Mucosa of stomach (tissue), 1 donor: Measurements from ENCODE around the gene RIN2.

Source experiments
- H3K27me3 ChIP-seq: one replicate; pipeline ENCODE4 v1.7.0; 2013; ENCODE audit warnings: mild to moderate bottlenecking, low read length; ENCODE audit not compliant: control insufficient read depth, insufficient read depth
- H3K36me3 ChIP-seq: one replicate; pipeline ENCODE4 v1.7.0; 2013; ENCODE audit warnings: low read length; ENCODE audit not compliant: control insufficient read depth, insufficient read depth
- H3K4me1 ChIP-seq: one replicate; pipeline ENCODE4 v1.7.0; 2013; ENCODE audit warnings: mild to moderate bottlenecking, low read length; ENCODE audit not compliant: control insufficient read depth, insufficient read depth
- H3K4me3 ChIP-seq: one replicate; pipeline ENCODE4 v1.7.0; 2013; ENCODE audit warnings: low read length
- H3K9ac ChIP-seq: one replicate; pipeline ENCODE4 v1.7.0; 2013; ENCODE audit warnings: mild to moderate bottlenecking, low read length, moderate library complexity
- H3K9me3 ChIP-seq: one replicate; pipeline ENCODE4 v1.7.0; 2013; ENCODE audit warnings: mild to moderate bottlenecking, low read length, moderate library complexity; ENCODE audit not compliant: control insufficient read depth
- donor health status: Pancreatic carcinoma.

RIN2 gene

DNA sequence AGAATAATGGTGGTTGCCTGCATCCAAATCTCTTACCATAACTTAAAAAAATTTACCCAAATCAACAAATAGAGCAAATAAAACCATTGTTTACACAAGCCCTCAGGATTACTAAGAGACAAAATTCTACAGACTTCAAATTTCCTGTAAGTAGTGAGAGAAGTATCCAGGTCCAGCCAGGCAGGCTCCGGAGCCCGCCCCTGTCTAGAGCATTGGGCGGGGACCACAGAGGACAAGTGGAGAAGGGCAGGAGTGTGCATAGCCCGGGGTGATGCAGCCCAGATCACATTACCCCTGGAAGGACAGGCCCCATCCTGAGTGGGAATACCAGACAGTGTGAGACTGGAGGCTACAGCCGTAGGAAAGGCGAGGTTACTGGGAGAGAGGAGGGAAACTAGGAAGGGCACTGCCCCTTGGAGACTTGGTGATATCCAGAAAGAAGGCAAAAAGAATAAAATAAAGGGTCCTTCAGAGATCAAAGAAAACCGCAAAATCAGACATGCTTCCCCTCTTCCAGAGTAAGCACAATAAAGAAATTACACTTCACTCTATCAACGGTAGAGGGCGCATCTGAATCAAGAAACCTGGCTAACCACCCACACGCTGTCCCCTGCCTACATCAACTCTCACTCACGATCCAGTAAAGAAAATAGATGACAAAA is 26.6 kb downstream of the RIN2 start:
- Histone ChIP-seq H3K27me3 (no peaks in the 10 kb centered on the region), H3K36me3 (no peaks in the 10 kb centered on the region), H3K4me3 (no peak overlapping the region), H3K9ac (no peak overlapping the region), H3K9me3 (no peaks in the 10 kb centered on the region), H3K4me1 (peaks cover 17% of the 10 kb centered on the region)

- no peak overlapping the region for H3K4me3 ChIP-seq
- H3K9me3 ChIP-seq: no peaks in the 10 kb centered on the region
- no peaks in the 10 kb centered on the region for H3K36me3 ChIP-seq
- peaks cover 17% of the 10 kb centered on the region for H3K4me1 ChIP-seq
- no peak overlapping the region for H3K9ac ChIP-seq
- no peaks in the 10 kb centered on the region for H3K27me3 ChIP-seq
Measured at GRCh38 chr20:19785173-19785982, 27.3 kb downstream of the RIN2 start.

GRCh38 chr20:19785983-19786285 is 27.9 kb downstream of the RIN2 start:
- H3K36me3 ChIP-seq: no peaks in the 10 kb centered on the region
- no peaks in the 10 kb centered on the region for H3K9me3 ChIP-seq
- H3K4me1 ChIP-seq: peaks cover 17% of the 10 kb centered on the region
- H3K27me3 ChIP-seq: no peaks in the 10 kb centered on the region
- H3K4me3 ChIP-seq: no peak overlapping the region
- H3K9ac ChIP-seq: no peak overlapping the region

DNA sequence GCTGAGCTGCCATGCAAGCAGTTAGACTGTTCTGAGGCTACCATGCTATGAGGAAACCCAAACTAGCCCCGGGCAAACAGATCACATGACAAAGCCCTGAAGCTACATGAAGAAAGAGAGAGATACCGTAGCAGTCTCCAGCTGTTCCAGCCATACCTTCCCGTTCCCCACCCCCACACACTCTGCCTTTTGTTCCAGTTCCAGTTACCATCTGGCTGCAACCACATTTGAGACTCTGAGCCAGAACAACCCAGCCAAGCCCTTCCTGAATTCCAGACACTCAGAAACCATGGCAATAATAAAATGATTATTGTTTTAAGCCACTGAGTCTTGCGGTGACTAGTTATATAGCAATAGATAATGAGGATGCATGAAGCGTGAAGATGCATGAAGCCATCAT is 28.3 kb downstream of the RIN2 start:
- Histone ChIP-seq H3K36me3 (no peaks in the 10 kb centered on the region), H3K9me3 (no peaks in the 10 kb centered on the region), H3K27me3 (no peaks in the 10 kb centered on the region), H3K4me1 (peaks cover 17% of the 10 kb centered on the region), H3K9ac (no peak overlapping the region), H3K4me3 (no peak overlapping the region)

- Histone ChIP-seq H3K36me3 (no peaks in the 10 kb centered on the region), H3K27me3 (no peaks in the 10 kb centered on the region), H3K4me1 (peaks cover 17% of the 10 kb centered on the region), H3K9ac (no peak overlapping the region), H3K4me3 (no peak overlapping the region), H3K9me3 (no peaks in the 10 kb centered on the region)
Measured at GRCh38 chr20:19787366-19787765, 29.3 kb downstream of the RIN2 start.

- Histone ChIP-seq H3K4me1 (peaks cover 12% of the 10 kb centered on the region), H3K9me3 (no peaks in the 10 kb centered on the region), H3K9ac (no peak overlapping the region), H3K27me3 (no peaks in the 10 kb centered on the region), H3K36me3 (no peaks in the 10 kb centered on the region), H3K4me3 (no peak overlapping the region)
Measured at GRCh38 chr20:19789009-19789408, 31.0 kb downstream of the RIN2 start.

DNA sequence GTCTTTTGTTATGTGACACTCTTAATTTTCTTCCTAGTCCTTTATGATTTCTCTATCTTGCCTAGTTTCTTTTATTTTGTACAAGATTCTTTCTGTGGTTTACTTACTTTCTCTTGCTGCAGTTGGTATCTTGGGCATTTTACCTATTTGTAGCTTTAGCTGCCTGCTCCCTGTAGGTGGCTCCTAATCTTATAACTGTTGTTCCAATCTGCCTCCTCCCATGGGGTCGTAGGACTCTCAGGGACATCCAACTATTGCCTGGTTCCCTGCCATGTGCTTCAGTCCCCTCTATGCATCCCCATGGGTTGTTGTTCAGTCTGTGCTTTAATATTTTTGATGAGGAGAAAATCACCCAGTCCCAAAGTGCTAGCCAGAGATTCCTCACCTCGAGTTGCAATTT is 31.4 kb downstream of the RIN2 start:
- peaks cover 10% of the 10 kb centered on the region for H3K4me1 ChIP-seq
- H3K4me3 ChIP-seq: no peak overlapping the region
- no peaks in the 10 kb centered on the region for H3K36me3 ChIP-seq
- no peaks in the 10 kb centered on the region for H3K27me3 ChIP-seq
- H3K9me3 ChIP-seq: no peaks in the 10 kb centered on the region
- no peak overlapping the region for H3K9ac ChIP-seq

DNA sequence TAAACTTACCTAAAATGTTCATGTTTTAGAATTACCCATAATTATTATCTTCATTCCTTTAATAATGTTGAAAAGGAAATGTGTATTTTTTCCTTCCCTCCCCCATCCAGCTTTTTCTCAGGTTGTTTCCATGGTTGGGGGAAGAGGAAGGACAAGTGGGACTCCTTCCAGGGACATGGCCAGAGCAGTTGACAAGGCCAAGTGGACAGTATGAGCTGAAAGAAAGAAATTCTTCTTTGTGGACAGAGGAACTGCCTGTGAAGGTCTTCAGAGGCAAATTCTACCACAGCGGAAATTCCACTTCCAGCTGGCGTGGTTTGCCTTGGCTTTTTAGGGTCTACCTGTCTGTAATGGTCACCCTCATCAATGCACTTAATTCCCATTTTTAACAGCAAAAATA is 33.8 kb downstream of the RIN2 start:
- H3K4me3 ChIP-seq: no peak overlapping the region
- H3K4me1 ChIP-seq: no peaks in the 10 kb centered on the region
- H3K27me3 ChIP-seq: no peaks in the 10 kb centered on the region
- H3K36me3 ChIP-seq: no peaks in the 10 kb centered on the region
- H3K9ac ChIP-seq: no peak overlapping the region
- H3K9me3 ChIP-seq: no peaks in the 10 kb centered on the region

DNA sequence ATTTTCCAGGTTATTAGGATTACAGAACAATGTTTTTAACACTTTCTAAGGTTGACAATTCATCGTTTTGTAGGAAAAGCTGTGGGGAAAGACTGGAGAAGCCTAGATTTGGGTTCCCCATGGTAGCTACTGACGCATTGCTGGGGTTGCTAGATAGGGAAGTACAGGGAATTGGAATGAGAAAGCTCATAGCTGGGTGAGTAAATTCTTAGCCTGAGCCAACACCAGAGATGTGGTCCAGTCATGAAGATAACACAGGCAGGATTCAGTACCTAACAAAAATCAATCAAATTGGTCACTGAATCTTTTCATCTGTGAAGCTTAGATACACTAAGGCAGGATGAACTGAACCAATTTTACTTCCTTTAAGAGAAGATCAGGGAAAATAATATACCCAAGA is 35.7 kb downstream of the RIN2 start:
- H3K36me3 ChIP-seq: no peaks in the 10 kb centered on the region
- H3K9me3 ChIP-seq: no peaks in the 10 kb centered on the region
- H3K27me3 ChIP-seq: no peaks in the 10 kb centered on the region
- H3K9ac ChIP-seq: no peak overlapping the region
- no peaks in the 10 kb centered on the region for H3K4me1 ChIP-seq
- H3K4me3 ChIP-seq: no peak overlapping the region

DNA sequence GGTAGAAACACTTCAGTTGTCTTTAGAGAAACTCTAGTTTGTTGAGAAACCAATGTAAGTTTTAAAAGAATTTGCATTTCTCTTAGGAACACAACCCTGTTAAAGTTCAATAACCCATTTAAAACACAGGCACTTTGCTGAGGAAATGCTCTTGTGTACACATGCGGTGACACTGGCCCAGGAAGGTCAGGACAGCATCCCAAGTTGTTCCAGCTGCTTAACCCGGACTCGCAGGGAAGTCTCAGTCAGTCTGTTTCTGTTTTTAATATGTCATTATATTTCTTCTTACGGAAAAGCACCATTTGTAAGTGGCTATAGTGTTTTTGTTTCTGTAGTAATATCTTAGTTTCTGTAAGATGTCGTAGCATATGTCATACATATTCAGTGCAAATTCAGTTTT is 36.9 kb downstream of the RIN2 start:
- Histone ChIP-seq H3K4me3 (no peak overlapping the region), H3K9me3 (no peaks in the 10 kb centered on the region), H3K4me1 (no peaks in the 10 kb centered on the region), H3K27me3 (no peaks in the 10 kb centered on the region), H3K9ac (no peak overlapping the region), H3K36me3 (no peaks in the 10 kb centered on the region)

DNA sequence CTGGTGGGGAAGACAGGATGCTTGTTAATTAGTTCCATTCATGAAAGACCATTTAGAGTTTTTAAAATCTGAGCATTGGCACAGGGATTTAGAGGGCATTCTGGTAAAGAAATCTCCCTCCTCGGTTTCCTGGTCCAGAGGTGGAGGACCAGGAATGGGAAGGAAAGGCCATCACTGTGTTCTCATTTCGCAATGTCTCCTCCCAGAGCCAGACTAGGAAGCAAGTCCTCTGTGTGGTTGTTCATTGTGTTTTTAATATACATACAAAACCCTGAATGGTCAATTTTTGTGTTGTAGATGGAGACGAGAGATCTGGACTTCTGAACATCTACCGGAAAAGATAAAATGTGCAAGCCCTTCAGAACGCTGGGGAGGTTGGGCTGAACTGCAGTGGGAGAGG is 41.3 kb downstream of the RIN2 start:
- Histone ChIP-seq H3K4me1 (peaks cover 10% of the 10 kb centered on the region), H3K9ac (no peak overlapping the region), H3K9me3 (no peaks in the 10 kb centered on the region), H3K36me3 (no peaks in the 10 kb centered on the region), H3K4me3 (no peak overlapping the region), H3K27me3 (no peaks in the 10 kb centered on the region)

GRCh38 chr20:19802099-19802491 is 44.0 kb downstream of the RIN2 start:
- no peak overlapping the region for H3K9ac ChIP-seq
- peaks cover 19% of the 10 kb centered on the region for H3K4me1 ChIP-seq
- H3K36me3 ChIP-seq: no peaks in the 10 kb centered on the region
- no peaks in the 10 kb centered on the region for H3K9me3 ChIP-seq
- H3K27me3 ChIP-seq: no peaks in the 10 kb centered on the region
- H3K4me3 ChIP-seq: no peak overlapping the region
